HCT116 (cell line): ENCODE data around the gene SH2D6. TPM values are rescaled to one million over a fixed set of nuclear protein-coding genes. Genes with fewer than 3 reads are reported as not detected.

Experiments
- ATAC-seq: fragments of 200-7000 bp; cut with Tn5 transposase; 2 replicates; pipeline ENCODE4 v1.9.1; 2020; ENCODE audit warnings: mild to moderate bottlenecking, moderate library complexity
- BruUV-seq: library from RNA; stranded (reverse); fragments of 400-500 nt; replicated peaks from 2 replicates; lab custom pipeline; 2021; lab: Mats Ljungman, UMichigan
- CTCF ChIA-PET: fragments of 300-600 bp; sonication (Branson Sonifier 250); formaldehyde crosslinking; loops from one replicate; lab custom pipeline; 2021; ENCODE audit warnings: antibody characterized with exemption; lab: Charles Lee
- POLR2A ChIA-PET: fragments of 300-600, 350-600 bp; sonication (Branson Sonifier 250); formaldehyde crosslinking; loops from one replicate; lab custom pipeline; 2021; ENCODE audit warnings: antibody characterized with exemption; lab: Charles Lee
- RAD21 ChIA-PET, 2 experiments: fragments of 300-600 bp; sonication (Branson Sonifier 250); formaldehyde crosslinking; loops; one replicate each; lab custom pipeline; 2023; ENCODE audit warnings: low total read pairs in 2 of 2; ENCODE audit not compliant: uncharacterized antibody in 2 of 2, unreplicated experiment in 2 of 2, low non-redundant PET in 1 of 2; lab: Charles Lee
- DNase-seq: peaks from one replicate; pipeline ENCODE4 v3.0.0-alpha.2; 2010; ENCODE audit warnings: low read depth, low spot score
- H2AFZ ChIP-seq: fragments of 200-600 bp; shearing (Covaris generic), sonication (generic); 2 replicates; pipeline ENCODE4 v1.6.1; 2017; ENCODE audit warnings: low read depth, mixed run types, mixed read lengths, antibody characterized with exemption, low read length; ENCODE audit not compliant: poor library complexity, severe bottlenecking
- H3K27ac ChIP-seq: 2 replicates; pipeline ENCODE4 v1.5.1; 2012; ENCODE audit warnings: low read depth, low read length
- H3K27me3 ChIP-seq: fragments of 200-600 bp; sonication (generic); 2 replicates; pipeline ENCODE4 v1.6.1; 2016; ENCODE audit warnings: mixed run types, low read length, mixed read lengths; ENCODE audit not compliant: insufficient read depth
- H3K36me3 ChIP-seq, 2 experiments: fragments of 200-500 bp in 1 of 2; fragments of 200-600 bp in 1 of 2; sonication (Bioruptor generic) in 1 of 2; sonication (generic) in 1 of 2; 2 replicates each; pipeline versions ENCODE4 v1.5.1 to v1.6.1; 2014 to 2016; ENCODE audit warnings: low read length in 2 of 2, inconsistent platforms in 1 of 2, mixed read lengths in 1 of 2, mixed run types in 1 of 2; ENCODE audit not compliant: insufficient read depth in 2 of 2, control insufficient read depth in 1 of 2
- H3K4me1 ChIP-seq, 2 experiments: fragments of 200-600 bp in 1 of 2; sonication (generic) in 1 of 2; 2 replicates each; pipeline versions ENCODE4 v1.5.1 to v1.6.1; 2012 to 2017; ENCODE audit warnings: low read length in 2 of 2, inconsistent platforms in 1 of 2, mild to moderate bottlenecking in 1 of 2, mixed read lengths in 1 of 2, mixed run types in 1 of 2, moderate library complexity in 1 of 2; ENCODE audit not compliant: insufficient read depth in 2 of 2, control insufficient read depth in 1 of 2
- H3K4me2 ChIP-seq: fragments of 200-600 bp; sonication (generic); 2 replicates; pipeline ENCODE4 v1.6.1; 2017; ENCODE audit warnings: mixed run types, low read length, mixed read lengths
- H3K4me3 ChIP-seq, 2 experiments: fragments of 200-600 bp in 1 of 2; sonication (generic) in 1 of 2; replicated peaks in 1 of 2; 2 replicates each; pipeline ENCODE4 v1.5.1; 2011 to 2016; ENCODE audit warnings: low read length in 2 of 2, control low read depth in 1 of 2, low read depth in 1 of 2, mild to moderate bottlenecking in 1 of 2, mixed read lengths in 1 of 2, mixed run types in 1 of 2
- H3K79me2 ChIP-seq: fragments of 200-600 bp; sonication (generic); 2 replicates; pipeline ENCODE4 v1.6.1; 2017; ENCODE audit warnings: mild to moderate bottlenecking, mixed run types, low read length, moderate library complexity, mixed read lengths; ENCODE audit not compliant: insufficient read depth
- H3K9ac ChIP-seq: fragments of 200-600 bp; sonication (generic); 2 replicates; pipeline ENCODE4 v1.6.1; 2016; ENCODE audit warnings: low read length, mixed read lengths
- H3K9me2 ChIP-seq: fragments of 200-600 bp; sonication (generic), shearing (Covaris generic); 2 replicates; pipeline ENCODE4 v1.6.1; 2017; ENCODE audit warnings: mixed run types, mild to moderate bottlenecking, moderate library complexity; ENCODE audit not compliant: insufficient read depth
- H3K9me3 ChIP-seq, 2 experiments: fragments of 200-500 bp in 1 of 2; fragments of 200-600 bp in 1 of 2; sonication (Bioruptor generic) in 1 of 2; sonication (generic) in 1 of 2; 2 replicates each; pipeline ENCODE4 v1.6.1; 2014 to 2017; ENCODE audit warnings: low read length in 2 of 2, mixed read lengths in 2 of 2, inconsistent platforms in 1 of 2, low read depth in 1 of 2, mild to moderate bottlenecking in 1 of 2, mixed run types in 1 of 2, moderate library complexity in 1 of 2; ENCODE audit not compliant: control insufficient read depth in 1 of 2, insufficient read depth in 1 of 2
- H4K20me1 ChIP-seq: fragments of 200-600 bp; sonication (generic), shearing (Covaris generic); 2 replicates; pipeline ENCODE4 v1.6.1; 2017; ENCODE audit warnings: mixed run types, mild to moderate bottlenecking, moderate library complexity; ENCODE audit not compliant: insufficient read depth
- EGR1 ChIP-seq: IDR thresholded peaks from 2 replicates; pipeline ENCODE4 v1.6.1; 2012; ENCODE audit warnings: low read depth
- ELF1 ChIP-seq: IDR thresholded peaks from 2 replicates; pipeline ENCODE4 v1.6.1; 2012; ENCODE audit warnings: low read depth, borderline replicate concordance
- EZH2 ChIP-seq: fragments of 200-600 bp; sonication (generic); IDR thresholded peaks from 2 replicates; pipeline ENCODE4 v1.6.1; 2017; ENCODE audit warnings: antibody characterized with exemption, mixed run types
- EZH2phosphoT487 ChIP-seq: fragments of 200-600 bp; IDR thresholded peaks from 2 replicates; pipeline ENCODE4 v1.6.1; 2018; ENCODE audit warnings: antibody characterized with exemption, borderline replicate concordance
- JUND ChIP-seq: IDR thresholded peaks from 2 replicates; pipeline ENCODE4 v1.6.1; 2012
- POLR2A ChIP-seq: IDR thresholded peaks from 2 replicates; pipeline ENCODE4 v1.7.0; 2011; ENCODE audit warnings: borderline replicate concordance; ENCODE audit not compliant: insufficient read depth, insufficient read length; ENCODE audit errors: extremely low read depth
- POLR2AphosphoS5 ChIP-seq: IDR thresholded peaks from 2 replicates; pipeline ENCODE4 v1.6.1; 2011; ENCODE audit warnings: mild to moderate bottlenecking, low read depth, low read length, moderate library complexity
- RAD21 ChIP-seq: IDR thresholded peaks from 2 replicates; pipeline ENCODE4 v1.6.1; 2012; ENCODE audit warnings: low read depth, mild to moderate bottlenecking
- SIN3A ChIP-seq: IDR thresholded peaks from 2 replicates; pipeline ENCODE4 v1.6.1; 2012; ENCODE audit warnings: low read depth
- SP1 ChIP-seq: IDR thresholded peaks from 2 replicates; pipeline ENCODE4 v1.6.1; 2012; ENCODE audit warnings: low read depth
- SRF ChIP-seq: IDR thresholded peaks from 2 replicates; pipeline ENCODE4 v1.6.1; 2012; ENCODE audit warnings: low read depth
- TCF7L2 ChIP-seq: IDR thresholded peaks from 2 replicates; pipeline ENCODE4 v1.7.0; 2011; ENCODE audit warnings: borderline replicate concordance, inconsistent platforms; ENCODE audit not compliant: insufficient read depth, insufficient read length; ENCODE audit errors: extremely low read depth
- YY1 ChIP-seq: IDR thresholded peaks from 2 replicates; pipeline ENCODE4 v1.6.1; 2011; ENCODE audit warnings: low read length, low read depth, moderate library complexity, mild to moderate bottlenecking; ENCODE audit not compliant: insufficient replicate concordance; ENCODE audit errors: extremely low read depth
- ZFX ChIP-seq: fragments of 450-650 bp; IDR thresholded peaks from 2 replicates; pipeline ENCODE4 v1.6.1; 2017
- ZNF274 ChIP-seq: fragments of 200-500 bp; sonication (Bioruptor generic); IDR thresholded peaks from 2 replicates; pipeline ENCODE4 v1.6.1; 2014; ENCODE audit warnings: mild to moderate bottlenecking, low read depth, low read length, inconsistent platforms
- intact Hi-C: fragments of 100-400 bp; cut with micrococcal nuclease; formaldehyde crosslinking; loops from 2 replicates; pipeline ENCODE4 v1.10.0; 2022
- total RNA-seq: library from RNA; stranded (reverse); gene quantifications from one replicate; pipeline ENCODE4 v1.2.1, GENCODE V29; 2021; ENCODE audit not compliant: unreplicated experiment
- TF ChIP-seq, protein P1 (sequence below), 3 experiments: fragments of 200-600 bp in 1 of 3; sonication (generic) in 1 of 3; IDR thresholded peaks in 2 of 3; conservative IDR thresholded peaks in 1 of 3; 2 replicates each; pipeline ENCODE4 v1.5.1; 2012 to 2017; ENCODE audit warnings: low read depth in 2 of 3, low read length in 2 of 3, antibody characterized with exemption in 1 of 3, borderline replicate concordance in 1 of 3, control low read depth in 1 of 3, mild to moderate bottlenecking in 1 of 3, mixed read lengths in 1 of 3, mixed run types in 1 of 3, moderate library complexity in 1 of 3; ENCODE audit not compliant: insufficient read depth in 1 of 3
- TF ChIP-seq, protein P2 (sequence below): IDR thresholded peaks from 2 replicates; pipeline ENCODE4 v1.6.1; 2012
- TF ChIP-seq, protein P3 (sequence below): IDR thresholded peaks from 2 replicates; pipeline ENCODE4 v1.6.1; 2012; ENCODE audit warnings: low read depth

SH2D6 gene
- total RNA-seq, 1 experiment from 2014 or later: 2.7 TPM

DNA sequence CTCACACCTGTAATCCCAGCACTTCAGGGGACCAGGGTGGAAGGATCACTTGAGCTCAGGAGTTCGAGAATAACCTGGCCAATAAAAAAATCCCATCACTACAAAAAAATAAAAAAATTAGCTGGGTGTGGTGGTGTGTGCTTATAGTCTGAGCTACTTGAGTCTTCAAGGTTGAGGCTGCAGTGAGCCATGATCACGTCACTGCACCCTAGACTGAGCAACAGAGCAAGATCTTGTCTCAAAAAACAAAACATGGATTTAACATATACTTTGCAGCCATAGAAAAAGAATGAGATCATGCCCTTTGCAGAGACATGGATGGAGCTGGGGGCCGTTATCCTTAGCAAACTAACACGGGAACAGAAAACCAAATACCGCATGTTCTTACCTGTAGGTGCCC lies 22.2 kb downstream of the SH2D6 start:
- H2AFZ ChIP-seq: no peak overlapping the region
- no peak overlapping the region for H3K9ac ChIP-seq
- H3K9me3 ChIP-seq: no peaks in the 10 kb centered on the region
- no peaks in the 10 kb centered on the region for H3K27me3 ChIP-seq
- H3K36me3 ChIP-seq: no peaks in the 10 kb centered on the region
- H3K79me2 ChIP-seq: no peaks in the 10 kb centered on the region
- POLR2A ChIA-PET: interaction anchor here (1.5 to 6.7 kb wide), 3 partner anchors 98 to 105 kb away, joined by 5 to 45 read pairs (median 11); partner anchors contain the start of gene MAT2A
- CTCF ChIA-PET: no interaction called here
- H3K4me3 ChIP-seq: no peak overlapping the region
- no peak overlapping the region for H3K27ac ChIP-seq
- no peak for DNase-seq
- ATAC-seq: no peak
- TF ChIP-seq, protein P1, sequence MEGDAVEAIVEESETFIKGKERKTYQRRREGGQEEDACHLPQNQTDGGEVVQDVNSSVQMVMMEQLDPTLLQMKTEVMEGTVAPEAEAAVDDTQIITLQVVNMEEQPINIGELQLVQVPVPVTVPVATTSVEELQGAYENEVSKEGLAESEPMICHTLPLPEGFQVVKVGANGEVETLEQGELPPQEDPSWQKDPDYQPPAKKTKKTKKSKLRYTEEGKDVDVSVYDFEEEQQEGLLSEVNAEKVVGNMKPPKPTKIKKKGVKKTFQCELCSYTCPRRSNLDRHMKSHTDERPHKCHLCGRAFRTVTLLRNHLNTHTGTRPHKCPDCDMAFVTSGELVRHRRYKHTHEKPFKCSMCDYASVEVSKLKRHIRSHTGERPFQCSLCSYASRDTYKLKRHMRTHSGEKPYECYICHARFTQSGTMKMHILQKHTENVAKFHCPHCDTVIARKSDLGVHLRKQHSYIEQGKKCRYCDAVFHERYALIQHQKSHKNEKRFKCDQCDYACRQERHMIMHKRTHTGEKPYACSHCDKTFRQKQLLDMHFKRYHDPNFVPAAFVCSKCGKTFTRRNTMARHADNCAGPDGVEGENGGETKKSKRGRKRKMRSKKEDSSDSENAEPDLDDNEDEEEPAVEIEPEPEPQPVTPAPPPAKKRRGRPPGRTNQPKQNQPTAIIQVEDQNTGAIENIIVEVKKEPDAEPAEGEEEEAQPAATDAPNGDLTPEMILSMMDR (IDR thresholded peaks at IDR 0.05 in 2 of 3, conservative IDR thresholded peaks at IDR 0.05 in 1 of 3; ENCODE audit: borderline replicate concordance in 1 of 3, insufficient read depth in 1 of 3, low read depth in 2 of 3, low read length in 2 of 3): no peak
- no peak for TF ChIP-seq ZFX
- no peak for TF ChIP-seq RAD21
- TF ChIP-seq EGR1: no peak
- no peak for TF ChIP-seq ZNF274
- no peak for TF ChIP-seq EZH2phosphoT487
- TF ChIP-seq TCF7L2: no peak
- no peak for TF ChIP-seq JUND
- TF ChIP-seq, protein P2, sequence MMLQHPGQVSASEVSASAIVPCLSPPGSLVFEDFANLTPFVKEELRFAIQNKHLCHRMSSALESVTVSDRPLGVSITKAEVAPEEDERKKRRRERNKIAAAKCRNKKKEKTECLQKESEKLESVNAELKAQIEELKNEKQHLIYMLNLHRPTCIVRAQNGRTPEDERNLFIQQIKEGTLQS: no peak
- TF ChIP-seq POLR2A: no peak
- TF ChIP-seq SRF: no peak
- no peak for TF ChIP-seq POLR2AphosphoS5
- TF ChIP-seq ELF1: no peak
- TF ChIP-seq YY1: no peak
- no peak for TF ChIP-seq SIN3A
- TF ChIP-seq SP1: no peak
- TF ChIP-seq, protein P3, sequence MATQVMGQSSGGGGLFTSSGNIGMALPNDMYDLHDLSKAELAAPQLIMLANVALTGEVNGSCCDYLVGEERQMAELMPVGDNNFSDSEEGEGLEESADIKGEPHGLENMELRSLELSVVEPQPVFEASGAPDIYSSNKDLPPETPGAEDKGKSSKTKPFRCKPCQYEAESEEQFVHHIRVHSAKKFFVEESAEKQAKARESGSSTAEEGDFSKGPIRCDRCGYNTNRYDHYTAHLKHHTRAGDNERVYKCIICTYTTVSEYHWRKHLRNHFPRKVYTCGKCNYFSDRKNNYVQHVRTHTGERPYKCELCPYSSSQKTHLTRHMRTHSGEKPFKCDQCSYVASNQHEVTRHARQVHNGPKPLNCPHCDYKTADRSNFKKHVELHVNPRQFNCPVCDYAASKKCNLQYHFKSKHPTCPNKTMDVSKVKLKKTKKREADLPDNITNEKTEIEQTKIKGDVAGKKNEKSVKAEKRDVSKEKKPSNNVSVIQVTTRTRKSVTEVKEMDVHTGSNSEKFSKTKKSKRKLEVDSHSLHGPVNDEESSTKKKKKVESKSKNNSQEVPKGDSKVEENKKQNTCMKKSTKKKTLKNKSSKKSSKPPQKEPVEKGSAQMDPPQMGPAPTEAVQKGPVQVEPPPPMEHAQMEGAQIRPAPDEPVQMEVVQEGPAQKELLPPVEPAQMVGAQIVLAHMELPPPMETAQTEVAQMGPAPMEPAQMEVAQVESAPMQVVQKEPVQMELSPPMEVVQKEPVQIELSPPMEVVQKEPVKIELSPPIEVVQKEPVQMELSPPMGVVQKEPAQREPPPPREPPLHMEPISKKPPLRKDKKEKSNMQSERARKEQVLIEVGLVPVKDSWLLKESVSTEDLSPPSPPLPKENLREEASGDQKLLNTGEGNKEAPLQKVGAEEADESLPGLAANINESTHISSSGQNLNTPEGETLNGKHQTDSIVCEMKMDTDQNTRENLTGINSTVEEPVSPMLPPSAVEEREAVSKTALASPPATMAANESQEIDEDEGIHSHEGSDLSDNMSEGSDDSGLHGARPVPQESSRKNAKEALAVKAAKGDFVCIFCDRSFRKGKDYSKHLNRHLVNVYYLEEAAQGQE: no peak
- no peak for TF ChIP-seq EZH2
- TF ChIP-seq, all 23 proteins: peak for 0
- no TSS peak for BruUV-seq
- intact Hi-C loops: no loop called here
- RAD21 ChIA-PET: no interaction called here
- H3K4me1 ChIP-seq: peaks cover 18 to 26% of the 10 kb centered on the region in 2 experiments
- no peaks in the 10 kb centered on the region for H4K20me1 ChIP-seq
- no peak overlapping the region for H3K4me2 ChIP-seq
- H3K9me2 ChIP-seq: no peaks in the 10 kb centered on the region
